K562 (cell line): ENCODE data around the gene MED15. TPM values are rescaled to one million over a fixed set of nuclear protein-coding genes. Genes with fewer than 3 reads are reported as not detected.

ENCODE experiments used
- ATAC-seq: fragments of 200-7000 bp; cut with Tn5 transposase; 3 replicates; pipeline ENCODE4 v1.9.1; 2020; ENCODE audit warnings: moderate library complexity
- BruUV-seq: library from RNA; stranded (reverse); fragments of 400-500 nt; replicated peaks from 2 replicates; lab custom pipeline; 2021; lab: Mats Ljungman, UMichigan
- CTCF ChIA-PET: fragments of 300-600 bp; formaldehyde crosslinking; extraction: SDS; loops from one replicate; lab custom pipeline; 2021; ENCODE audit warnings: low intra/inter-chr PET ratio; lab: Yijun Ruan, JAX
- POLR2A ChIA-PET: fragments of 300-600, 350-650 bp; sonication (Branson Sonifier 250); formaldehyde crosslinking; extraction: SDS; loops from one replicate; lab custom pipeline; 2021; ENCODE audit warnings: antibody characterized with exemption, inconsistent platforms; lab: Yijun Ruan, JAX
- DNase-seq, 4 experiments: peaks; one replicate each; pipeline versions ENCODE4 v3.0.0 to v3.0.0-alpha.2; 2011 to 2018; ENCODE audit warnings: low spot score in 3 of 4, mixed read lengths in 3 of 4; ENCODE audit errors: extremely low read depth in 1 of 4
- FAIRE-seq: peaks from 2 replicates; lab custom pipeline; 2011; peaks lifted over from hg19 to GRCh38; lab: Jason Lieb, UNC
- H2AFZ ChIP-seq: 2 replicates; pipeline ENCODE4 v1.6.0; 2011; ENCODE audit warnings: low read depth, low read length, control low read depth, inconsistent platforms
- H3K27ac ChIP-seq: fragments of 200-600 bp; 3 replicates; pipeline ENCODE4 v1.8.0; 2011; ENCODE audit warnings: low read depth, mild to moderate bottlenecking, control low read depth, inconsistent platforms, low read length, moderate library complexity, mixed read lengths; ENCODE audit errors: extremely low read depth
- H3K27me3 ChIP-seq, 2 experiments: fragments of 300-600 bp in 1 of 2; 2 replicates in 1 of 2; 3 replicates in 1 of 2; pipeline versions ENCODE4 v1.6.0 to v1.8.0; 2011; ENCODE audit warnings: inconsistent platforms in 2 of 2, low read length in 2 of 2, mild to moderate bottlenecking in 1 of 2, mixed read lengths in 1 of 2, moderate library complexity in 1 of 2; ENCODE audit not compliant: control insufficient read depth in 2 of 2, insufficient read depth in 2 of 2
- H3K36me3 ChIP-seq: fragments of 300-600 bp; 3 replicates; pipeline ENCODE4 v1.8.0; 2011; ENCODE audit warnings: mild to moderate bottlenecking, low read length, inconsistent platforms; ENCODE audit not compliant: control insufficient read depth, insufficient read depth
- H3K4me1 ChIP-seq, 2 experiments: fragments of 200-600 bp in 1 of 2; replicated peaks in 1 of 2; 2 replicates in 1 of 2; 3 replicates in 1 of 2; pipeline versions ENCODE4 v1.5.1 to v1.8.0; 2011; ENCODE audit warnings: inconsistent platforms in 2 of 2, low read length in 2 of 2, mild to moderate bottlenecking in 1 of 2, mixed read lengths in 1 of 2, moderate library complexity in 1 of 2; ENCODE audit not compliant: control insufficient read depth in 2 of 2, insufficient read depth in 2 of 2
- H3K4me2 ChIP-seq: 2 replicates; pipeline ENCODE4 v1.6.1; 2011; ENCODE audit warnings: low read length, control low read depth, inconsistent platforms, mixed read lengths; ENCODE audit not compliant: insufficient read depth
- H3K4me3 ChIP-seq: fragments of 200-600 bp; sonication (generic), shearing (Covaris generic); 2 replicates; pipeline ENCODE4 v1.5.1; 2016; ENCODE audit warnings: control low read depth, inconsistent platforms
- H3K79me2 ChIP-seq: fragments of 200-600 bp; 3 replicates; pipeline ENCODE4 v1.8.0; 2011; ENCODE audit warnings: low read length, inconsistent platforms; ENCODE audit not compliant: control insufficient read depth, insufficient read depth
- H3K9ac ChIP-seq, 2 experiments: 2 replicates each; pipeline versions ENCODE4 v1.6.0 to v1.6.1; 2011; ENCODE audit warnings: low read depth in 2 of 2, low read length in 2 of 2, control low read depth in 1 of 2, inconsistent platforms in 1 of 2, mild to moderate bottlenecking in 1 of 2, mixed read lengths in 1 of 2; ENCODE audit not compliant: insufficient read depth in 1 of 2
- H3K9me1 ChIP-seq: one replicate; pipeline ENCODE4 v1.6.0; 2011; ENCODE audit warnings: inconsistent platforms, mild to moderate bottlenecking, low read length, moderate library complexity; ENCODE audit not compliant: control insufficient read depth, insufficient read depth
- H3K9me3 ChIP-seq: replicated peaks from 2 replicates; pipeline ENCODE4 v1.5.1; 2011; ENCODE audit warnings: low read depth, low read length, inconsistent platforms; ENCODE audit not compliant: control insufficient read depth, insufficient read depth
- H4K20me1 ChIP-seq: replicated peaks from 2 replicates; pipeline ENCODE4 v1.6.1; 2011; ENCODE audit warnings: low read length, inconsistent platforms, mixed read lengths; ENCODE audit not compliant: control insufficient read depth, insufficient read depth
- COPS2 ChIP-seq: fragments of 450-650 bp; conservative IDR thresholded peaks from 2 replicates; pipeline ENCODE4 v1.6.1; 2016; ENCODE audit warnings: mild to moderate bottlenecking, moderate library complexity
- ETV6 ChIP-seq, 3 experiments: fragments of 150-350 bp in 1 of 3; sonication (generic) in 1 of 3; formaldehyde crosslinking in 1 of 3; IDR thresholded peaks; 2 replicates each; pipeline versions ENCODE4 v1.6.1 to v1.8.0; 2014 to 2022; ENCODE audit warnings: borderline replicate concordance in 2 of 3, low read depth in 2 of 3, antibody characterized with exemption in 1 of 3, low read length in 1 of 3, mild to moderate bottlenecking in 1 of 3, missing genetic modification reagents in 1 of 3
- FOXP4 ChIP-seq: sonication (generic); formaldehyde crosslinking; IDR thresholded peaks from 2 replicates; pipeline ENCODE4 v1.8.0; 2022; ENCODE audit warnings: mild to moderate bottlenecking, missing genetic modification reagents, borderline replicate concordance
- MCM3 ChIP-seq: fragments of 450-650 bp; IDR thresholded peaks from 2 replicates; pipeline ENCODE4 v1.6.1; 2016
- RCOR1 ChIP-seq, 2 experiments: IDR thresholded peaks; 2 replicates each; pipeline ENCODE4 v1.6.1; 2012; ENCODE audit warnings: low read depth in 2 of 2, low read length in 2 of 2, borderline replicate concordance in 1 of 2, improper control_type of control experiment in 1 of 2
- SRSF1 ChIP-seq: fragments of 200-400 bp; formaldehyde crosslinking; IDR thresholded peaks from 2 replicates; pipeline ENCODE4 v1.6.1; 2017; ENCODE audit warnings: mild to moderate bottlenecking, low read depth, low read length, moderate library complexity
- ZNF398 ChIP-seq: fragments of 250-450 bp; sonication (Bioruptor Pico); IDR thresholded peaks from 2 replicates; pipeline ENCODE4 v1.8.0; 2021; ENCODE audit warnings: moderate library complexity, mild to moderate bottlenecking, inconsistent platforms
- ZNF717 ChIP-seq: fragments of 250-450 bp; sonication (Bioruptor Pico); IDR thresholded peaks from 2 replicates; pipeline ENCODE4 v1.5.0; 2021
- WGBS: fragments of 100-300 bp; shearing (Covaris generic); methylation state at CpG from one replicate; pipeline ENCODE4 v1.1.6; 2016; ENCODE audit warnings: low coverage, mixed read lengths; ENCODE audit not compliant: insufficient coverage; ENCODE audit errors: missing lambda C conversion rate; 5-methylcytosine and 5-hydroxymethylcytosine counted together
- in situ Hi-C: fragments of 300-500 bp; cut with MboI; formaldehyde crosslinking; loops from 4 replicates; pipeline ENCODE4 v1.15.0; 2018; ENCODE audit warnings: inconsistent platforms, mixed read lengths
- intact Hi-C: fragments of 100-400 bp; cut with micrococcal nuclease; formaldehyde crosslinking; loops from 2 replicates; pipeline ENCODE4 v1.14.2; 2022
- polyA plus RNA-seq, 8 experiments: library from polyadenylated mRNA; depleted of rRNA in 4 of 8; stranded (reverse) in 5 of 8; unstranded in 3 of 8; fragments of >200 nt; fragmentation: Nextera tagmentation in 2 of 8; fragmentation: Illumina TruSeq in 1 of 8; extraction: Ambion mirVana in 2 of 8; extraction: Trizol in 1 of 8; gene quantifications; 2 replicates each; pipeline versions ENCODE4 v1.2.1 to v1.2.3, GENCODE V29; 2011 to 2014; ENCODE audit warnings: inconsistent platforms in 1 of 8, missing spikeins in 1 of 8
- total RNA-seq, 7 experiments: library from RNA; depleted of rRNA in 6 of 7; stranded (reverse); fragments of >200 nt in 6 of 7; fragmentation: Illumina TruSeq in 2 of 7; extraction: Trizol in 2 of 7; gene quantifications; 2 replicates each; pipeline versions ENCODE4 v1.2.1 to v1.2.3, GENCODE V29; 2011 to 2021; ENCODE audit warnings: low replicate concordance in 1 of 7

Gene MED15
- total and polyA plus RNA-seq, 9 of the 15 experiments (the other 6 are each of a cell fraction or from before 2014, with no cell fraction given), result 4.0 to 271 (median 60.1) TPM

GRCh38 chr22:20497426-20497825 is 10.0 kb upstream of the MED15 start (continued):
- no peak for TF ChIP-seq SRSF1
- no peak for TF ChIP-seq RCOR1 (IDR thresholded peaks at IDR 0.05; ENCODE audit: borderline replicate concordance in 1 of 2, low read depth in 2 of 2, low read length in 2 of 2)
- TF ChIP-seq MCM3, result no peak

GRCh38 chr22:20498913-20499312 is 8.5 kb upstream of the MED15 start:
- no peaks in the 10 kb centered on the region for H3K36me3 ChIP-seq
- TF ChIP-seq ETV6 (IDR thresholded peaks at IDR 0.05; ENCODE audit: borderline replicate concordance in 1 of 2, low read depth in 2 of 2, low read length in 1 of 2), result no peak
- TF ChIP-seq ETV6 (CRISPR knock-in tag; IDR thresholded peaks at IDR 0.05; ENCODE audit: borderline replicate concordance), result peak; percentile 67; the same call in 1 of the 2 replicates
- TF ChIP-seq COPS2, result no peak
- TF ChIP-seq ZNF717 (CRISPR knock-in tag), result no peak
- TF ChIP-seq FOXP4, result 0 out of 2 replicates have a peak, but pooled peaks have one; percentile 31
- no peak for TF ChIP-seq ZNF398
- CTCF ChIA-PET, result interaction anchor here (1.1 kb wide), 1 partner anchor 81 kb away, joined by 6 read pairs; no protein-coding TSS in a partner anchor
- ATAC-seq (no peak), FAIRE-seq (no peak), DNase-seq (no peak)
- H3K4me3 ChIP-seq, result no peak overlapping the region
- no peaks in the 10 kb centered on the region; a peak in 1 of 5 replicates for H3K27me3 ChIP-seq
- H3K9ac ChIP-seq, result no peak overlapping the region
- no peak overlapping the region for H3K4me2 ChIP-seq
- H3K79me2 ChIP-seq, result peaks cover 22% of the 10 kb centered on the region
- H3K27ac ChIP-seq, result no peak overlapping the region
- no peak overlapping the region for H2AFZ ChIP-seq
- intact Hi-C loops (no loop called here), in situ Hi-C loops (no loop called here)
- peaks cover 4% of the 10 kb centered on the region for H3K9me1 ChIP-seq
- no peaks in the 10 kb centered on the region for H3K9me3 ChIP-seq
- WGBS, result 72% methylated on average over 3 of the region's 3 CpGs
- peaks cover 9% of the 10 kb centered on the region; the same call in 1 of the 2 replicates for H4K20me1 ChIP-seq
- H3K4me1 ChIP-seq, result peaks cover 15 to 33% of the 10 kb centered on the region in 2 experiments
- no TSS peak for BruUV-seq
- POLR2A ChIA-PET, result interaction anchor here (0.5 to 1.5 kb wide), 9 partner anchors 9 to 241 kb away, joined by 3 to 6 read pairs (median 3); partner anchors contain the start of gene MED15
